Measurements from ENCODE around the gene SECTM1. TPM values are rescaled to one million over a fixed set of nuclear protein-coding genes. Genes with fewer than 3 reads are reported as not detected.

SECTM1 gene
- total and polyA plus RNA-seq, 8 donors: 0.74 to 7.4 (median 1.6) TPM

DNA sequence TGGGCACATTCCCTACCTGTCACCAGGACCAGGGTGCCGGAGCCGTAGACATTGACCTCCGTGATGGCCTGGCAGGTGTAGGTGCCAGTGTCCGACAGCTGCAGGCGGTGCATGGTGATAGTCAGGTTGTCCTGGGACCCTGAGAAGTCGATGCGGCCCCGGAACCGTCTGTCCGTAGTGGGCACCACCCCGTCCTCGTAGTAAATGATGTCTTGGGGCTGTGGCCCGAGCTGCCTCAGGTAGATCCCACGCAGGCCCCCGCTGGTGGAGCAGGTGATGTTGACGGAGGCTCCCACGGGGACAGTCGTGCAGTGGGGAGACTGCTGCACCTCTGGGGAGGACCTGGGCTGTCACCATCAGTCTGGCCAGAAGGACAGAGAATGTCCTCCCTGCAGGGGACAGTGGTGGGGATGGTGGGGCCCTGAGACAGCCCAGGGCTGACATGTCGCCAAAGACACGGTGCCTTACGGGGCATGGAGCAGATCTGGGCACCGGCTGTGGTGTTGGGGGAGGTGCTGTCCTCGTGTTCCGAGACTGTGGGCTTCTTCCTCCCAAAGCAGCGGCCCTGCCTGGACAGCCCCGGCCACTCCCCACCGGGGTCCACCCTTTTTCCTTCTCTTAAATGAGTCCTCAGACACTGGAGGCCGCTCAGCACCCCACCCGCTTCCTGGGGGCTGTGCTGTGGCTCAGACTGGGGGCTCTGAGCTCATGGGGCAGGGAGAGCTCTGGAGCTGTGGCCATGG, 16.7 kb downstream of the SECTM1 start:
- TF ChIP-seq, protein P1, sequence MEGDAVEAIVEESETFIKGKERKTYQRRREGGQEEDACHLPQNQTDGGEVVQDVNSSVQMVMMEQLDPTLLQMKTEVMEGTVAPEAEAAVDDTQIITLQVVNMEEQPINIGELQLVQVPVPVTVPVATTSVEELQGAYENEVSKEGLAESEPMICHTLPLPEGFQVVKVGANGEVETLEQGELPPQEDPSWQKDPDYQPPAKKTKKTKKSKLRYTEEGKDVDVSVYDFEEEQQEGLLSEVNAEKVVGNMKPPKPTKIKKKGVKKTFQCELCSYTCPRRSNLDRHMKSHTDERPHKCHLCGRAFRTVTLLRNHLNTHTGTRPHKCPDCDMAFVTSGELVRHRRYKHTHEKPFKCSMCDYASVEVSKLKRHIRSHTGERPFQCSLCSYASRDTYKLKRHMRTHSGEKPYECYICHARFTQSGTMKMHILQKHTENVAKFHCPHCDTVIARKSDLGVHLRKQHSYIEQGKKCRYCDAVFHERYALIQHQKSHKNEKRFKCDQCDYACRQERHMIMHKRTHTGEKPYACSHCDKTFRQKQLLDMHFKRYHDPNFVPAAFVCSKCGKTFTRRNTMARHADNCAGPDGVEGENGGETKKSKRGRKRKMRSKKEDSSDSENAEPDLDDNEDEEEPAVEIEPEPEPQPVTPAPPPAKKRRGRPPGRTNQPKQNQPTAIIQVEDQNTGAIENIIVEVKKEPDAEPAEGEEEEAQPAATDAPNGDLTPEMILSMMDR (IDR thresholded peaks at IDR 0.05): no peak

DNA sequence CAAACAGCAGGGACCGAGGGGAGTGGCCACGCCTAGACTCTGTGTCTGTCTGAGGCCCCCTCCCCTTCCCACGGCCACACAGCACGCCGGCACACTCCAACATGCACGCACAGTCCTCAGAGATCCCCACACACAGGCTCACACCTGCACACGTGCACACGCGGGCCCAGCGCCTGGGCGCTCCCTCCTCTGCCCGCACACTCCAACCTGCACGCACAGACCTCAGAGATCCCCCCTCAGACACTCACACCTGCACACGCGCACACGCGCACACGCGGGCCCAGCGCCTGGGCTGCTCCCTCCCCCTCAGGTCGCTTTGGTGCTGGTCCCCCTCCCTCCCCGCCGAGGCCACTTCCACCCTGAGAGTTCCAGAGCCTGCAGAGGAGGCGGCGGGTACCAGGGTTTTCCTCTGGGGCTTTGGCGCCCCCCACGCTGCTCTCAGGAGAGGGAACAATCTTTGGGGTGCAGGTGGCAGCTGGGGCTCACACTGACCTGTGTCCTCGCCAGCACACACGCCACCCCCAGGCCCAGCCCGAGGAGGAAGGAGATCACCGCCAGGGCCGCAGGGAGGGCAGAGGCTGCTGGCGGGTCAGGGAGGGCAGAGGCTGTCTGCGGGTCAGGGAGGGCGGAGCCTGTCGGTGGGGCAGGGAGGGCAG, 17.7 kb downstream of the SECTM1 start:
- H3K4me1 ChIP-seq: no peaks in the 10 kb centered on the region
- WGBS, 2 donors: 19 to 28% methylated on average over 36 of the region's 36 CpGs
- intact Hi-C loops (cut with DNase I): no loop called here
- DNase-seq (peak in 1 of 6 donors; percentile 63), FAIRE-seq (no peak), ATAC-seq (peak in 2 of 4 donors; percentile 29 to 53)
- no peaks in the 10 kb centered on the region for H3K27me3 ChIP-seq
- H3K4me3 ChIP-seq: peak overlapping the region in 1 of 4 donors; percentile 5
- no peak overlapping the region for H3K27ac ChIP-seq
- H3K36me3 ChIP-seq: no peaks in the 10 kb centered on the region
- H3K9me3 ChIP-seq: no peaks in the 10 kb centered on the region
- TF ChIP-seq, protein P1 (IDR thresholded peaks at IDR 0.05): no peak

More for the DNA sequence above, 16.7 kb downstream of the SECTM1 start:
- H3K4me1 ChIP-seq: peaks cover 0 to 3% (median 0%) of the 10 kb centered on the region in 3 donors
- H3K9me3 ChIP-seq: no peaks in the 10 kb centered on the region
- WGBS, 2 donors: 77 to 82% methylated on average over 29 of the region's 29 CpGs
- ATAC-seq (no peak), FAIRE-seq (no peak), DNase-seq (peak in 1 of 6 donors; percentile 69)
- H3K36me3 ChIP-seq: no peaks in the 10 kb centered on the region
- no peaks in the 10 kb centered on the region for H3K27me3 ChIP-seq
- intact Hi-C loops (cut with DNase I): no loop called here
- no peak overlapping the region for H3K27ac ChIP-seq
- no peak overlapping the region for H3K4me3 ChIP-seq

DNA sequence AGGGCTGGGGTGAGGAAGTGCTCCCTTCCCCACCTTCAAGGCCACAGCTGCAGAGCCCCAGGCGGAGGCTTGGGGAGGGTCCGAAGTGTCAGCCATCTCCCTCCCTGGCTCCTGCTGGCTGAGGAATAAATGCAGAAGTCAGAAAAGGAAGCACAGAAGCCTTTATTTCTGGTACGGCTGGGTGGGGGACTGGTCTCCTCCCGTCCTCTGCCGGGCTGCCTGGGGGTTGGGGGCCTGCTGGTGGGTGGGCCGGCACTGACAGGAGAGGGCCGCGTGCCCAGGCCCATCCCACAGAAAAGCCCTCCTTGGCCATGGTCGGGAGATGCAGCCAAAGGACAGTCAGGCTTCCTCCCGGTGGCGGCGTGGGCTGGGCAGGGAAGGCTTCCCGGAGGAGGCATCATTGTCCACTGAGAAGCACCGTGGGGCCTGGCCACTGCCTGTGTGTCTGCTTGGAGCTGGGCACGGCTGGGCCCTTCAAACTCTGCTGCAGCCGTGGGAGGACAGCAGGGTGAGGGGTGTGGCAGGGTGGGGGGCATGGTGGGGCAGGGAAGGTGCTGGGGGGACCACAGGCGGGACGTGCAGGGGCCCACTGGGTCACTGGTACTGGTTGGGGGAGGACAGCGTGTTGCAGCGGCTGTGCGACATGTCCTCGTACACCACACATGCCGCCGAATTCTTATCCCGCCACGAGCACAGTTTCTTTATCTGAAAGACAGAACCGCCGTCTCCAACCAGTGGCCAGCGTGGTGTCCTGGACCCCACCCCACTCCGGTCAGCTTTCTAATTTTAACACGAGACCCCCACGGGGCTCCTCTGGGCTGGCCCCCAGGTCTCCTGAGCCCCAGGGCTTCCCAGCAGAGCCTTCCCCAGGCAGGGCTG, 18.6 kb downstream of the SECTM1 start:
- no peak for FAIRE-seq
- no peak overlapping the region for H3K27ac ChIP-seq
- DNase-seq: no peak

DNA sequence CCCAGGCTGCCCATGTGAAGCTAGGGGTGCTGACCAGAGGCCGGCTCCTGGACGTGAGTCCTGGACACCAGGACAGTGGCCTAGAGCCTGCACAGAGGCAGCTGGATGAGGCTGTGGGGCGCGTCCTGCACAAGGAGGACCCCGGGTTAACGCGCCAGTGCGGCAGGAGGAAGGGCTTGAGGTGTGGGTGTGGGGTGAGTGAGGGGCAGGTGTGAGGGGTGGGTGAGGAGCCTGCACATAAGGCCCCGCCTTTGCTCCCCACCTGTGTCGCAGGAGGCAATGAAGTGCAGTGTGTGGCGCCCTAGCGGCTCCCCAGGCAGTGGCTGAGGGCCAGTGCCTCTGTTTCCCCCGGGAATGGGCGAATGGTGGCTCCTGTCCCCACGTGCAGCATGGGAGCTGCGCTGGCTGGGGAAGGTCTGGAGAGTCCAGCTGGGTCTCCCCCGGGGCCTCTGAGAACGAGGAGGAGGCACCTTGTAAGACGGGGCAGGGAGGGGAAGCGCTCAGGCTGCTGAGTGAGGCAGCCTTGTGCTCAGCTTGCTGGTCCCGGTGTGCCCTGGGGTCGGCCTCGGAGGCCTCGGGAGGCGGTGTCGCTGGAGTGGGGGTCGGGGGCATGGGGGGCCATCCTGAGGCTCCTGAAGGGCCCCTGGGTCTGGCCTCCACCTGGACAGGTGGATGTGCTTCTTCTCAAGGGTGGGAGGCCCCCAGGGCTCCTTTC, 19.4 kb downstream of the SECTM1 start:
- intact Hi-C loops (cut with DNase I): no loop called here
- TF ChIP-seq, protein P1 (IDR thresholded peaks at IDR 0.05): no peak
- Histone ChIP-seq H3K4me3 (no peak overlapping the region), H3K36me3 (no peaks in the 10 kb centered on the region), H3K27ac (no peak overlapping the region), H3K27me3 (no peaks in the 10 kb centered on the region), H3K9me3 (no peaks in the 10 kb centered on the region), H3K4me1 (no peaks in the 10 kb centered on the region)
- WGBS, 2 donors: 70 to 77% methylated on average over 26 to 27 of the region's 27 CpGs
- ATAC-seq (no peak), DNase-seq (peak in 2 of 6 donors; percentile 27 to 63), FAIRE-seq (no peak)

More for the DNA sequence above, 18.6 kb downstream of the SECTM1 start:
- TF ChIP-seq, protein P1 (IDR thresholded peaks at IDR 0.05): no peak
- Histone ChIP-seq H3K4me3 (no peak overlapping the region), H3K36me3 (no peaks in the 10 kb centered on the region), H3K4me1 (no peaks in the 10 kb centered on the region), H3K27me3 (no peaks in the 10 kb centered on the region), H3K9me3 (no peaks in the 10 kb centered on the region)
- 55 to 69% methylated on average over 24 to 32 of the region's 32 CpGs for WGBS, 2 donors
- no peak for ATAC-seq
- intact Hi-C loops (cut with DNase I): no loop called here

All from pancreas (tissue), 10 donors.